HG03575 (cell line): ENCODE measurements around the gene SPINK7.

Experiments
- ATAC-seq: cut with Tn5 transposase; IDR thresholded peaks from one replicate; pipeline ENCODE4 v1.9.1; 2021; ENCODE audit not compliant: unreplicated experiment, insufficient number of reproducible peaks, low FRiP score; ENCODE audit errors: extremely low read depth

The SPINK7 gene

DNA sequence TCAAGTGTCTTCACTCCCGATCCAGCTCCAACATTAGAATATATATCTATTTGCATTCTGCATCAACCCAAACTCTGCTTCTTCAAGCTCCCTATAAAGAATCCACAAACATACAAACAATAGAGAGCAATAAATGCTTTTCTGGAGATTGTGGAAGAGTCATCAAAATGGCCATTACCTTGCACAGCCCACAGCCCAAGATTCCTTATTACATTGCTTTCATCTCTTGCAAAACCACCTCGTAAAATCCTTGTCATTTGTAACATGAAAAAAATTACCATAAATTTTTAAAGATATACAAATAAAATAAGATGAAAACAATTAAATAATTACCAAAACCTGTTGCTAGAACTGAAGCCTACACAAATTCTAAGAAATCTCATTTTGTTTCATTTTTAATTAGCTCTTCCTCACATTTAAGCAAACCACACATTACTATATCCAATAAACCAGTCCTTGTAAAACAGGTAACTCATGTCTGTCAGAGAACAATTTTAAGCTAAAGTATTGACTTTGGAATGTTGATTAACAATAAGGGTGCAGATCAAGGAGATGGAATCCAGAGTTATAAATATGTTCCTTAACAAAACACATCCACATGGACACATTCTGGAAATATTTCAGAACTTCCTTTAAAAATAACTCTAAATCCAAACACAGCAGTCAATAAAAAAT lies 30.3 kb downstream of the SPINK7 start:
- ATAC-seq = no peak

DNA sequence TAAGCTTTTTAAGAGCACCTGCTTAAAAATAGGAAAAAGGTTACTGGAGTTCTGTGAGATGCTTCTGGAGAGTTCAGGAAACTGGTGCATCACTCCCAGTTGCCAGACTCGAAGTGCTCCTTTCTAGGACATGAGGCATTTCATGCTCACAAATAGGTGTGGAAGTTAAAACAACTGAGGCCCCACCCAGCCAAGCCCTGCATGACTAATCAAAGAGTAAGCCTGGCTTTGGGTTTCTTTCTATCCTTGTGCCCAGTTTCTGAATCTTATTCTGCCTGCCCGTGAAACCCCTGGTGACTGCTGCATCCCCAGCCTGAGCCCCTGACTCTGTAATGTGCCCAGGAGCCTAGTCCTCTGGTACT lies 30.8 kb downstream of the SPINK7 start:
- no peak for ATAC-seq

DNA sequence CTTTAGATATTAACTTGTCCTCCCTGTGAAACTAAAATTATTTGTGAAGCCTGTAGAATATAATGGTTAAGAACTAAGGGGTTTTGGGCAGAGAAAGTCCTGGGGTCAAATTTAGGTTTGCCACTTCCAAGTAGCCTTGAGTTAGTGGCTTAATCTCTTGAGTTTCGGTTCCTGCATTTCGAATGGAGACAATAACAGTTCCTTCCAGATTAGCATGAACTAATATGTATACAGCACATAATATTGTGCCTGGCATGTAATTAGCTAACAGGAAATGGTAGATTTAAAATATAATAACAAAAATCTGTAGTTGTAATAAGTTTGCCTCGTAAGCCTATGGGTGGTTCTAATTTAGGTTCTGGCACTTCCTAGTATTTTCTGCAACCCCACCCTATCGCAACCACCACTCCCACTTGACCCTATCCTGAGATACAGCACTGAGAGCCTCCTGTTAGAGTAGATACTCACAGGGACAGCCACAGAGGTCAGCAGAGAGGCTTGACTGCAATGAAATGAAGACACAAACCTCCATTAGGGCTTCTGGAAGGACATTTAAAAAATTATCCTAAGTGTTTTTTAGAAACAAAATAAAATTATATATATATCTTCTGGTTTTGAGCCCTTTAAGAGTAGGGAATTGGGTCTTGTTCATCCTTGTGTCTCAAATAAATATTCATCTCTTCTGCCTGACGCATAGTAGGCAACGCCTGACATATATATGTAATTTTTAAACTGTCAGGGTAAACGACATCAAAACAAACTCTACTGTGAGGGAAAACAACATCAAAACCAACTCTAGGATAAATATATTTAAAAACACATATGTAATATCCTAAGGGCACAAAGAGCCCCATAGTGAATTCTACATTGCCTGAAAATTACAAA lies 31.6 kb downstream of the SPINK7 start:
- ATAC-seq = no peak

- ATAC-seq = no peak
Observed at GRCh38 chr5:148347706-148348105, 35.5 kb downstream of the SPINK7 start.

DNA sequence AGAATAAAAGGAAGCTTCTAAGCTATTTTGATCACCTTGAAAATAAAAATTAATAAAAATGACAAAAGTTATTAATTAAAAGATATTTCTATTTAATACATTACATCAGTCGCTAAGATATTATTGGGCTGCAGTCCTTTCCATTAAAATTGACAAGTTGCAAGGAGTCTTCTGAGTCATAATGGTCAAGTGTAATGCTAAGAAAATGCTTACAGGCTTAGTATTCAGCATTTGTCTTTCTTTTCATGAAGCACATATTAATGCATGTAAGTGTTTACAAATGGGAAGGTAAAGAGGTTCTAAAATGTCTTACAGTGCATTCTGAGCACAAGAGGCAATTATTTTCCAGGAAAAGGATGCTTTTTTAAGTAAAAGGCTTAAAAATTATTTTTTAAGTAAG lies 40.5 kb downstream of the SPINK7 start:
- no peak for ATAC-seq

GRCh38 chr5:148353634-148354033 lies 41.4 kb downstream of the SPINK7 start:
- ATAC-seq = no peak

- ATAC-seq = no peak
Observed at GRCh38 chr5:148364343-148364742, 52.1 kb downstream of the SPINK7 start.
